SK-N-SH (cell line): ENCODE measurements around the gene RGL4. TPM values are rescaled to one million over a fixed set of nuclear protein-coding genes. Genes with fewer than 3 reads are reported as not detected.

Experiments used
- CTCF ChIA-PET: fragments of 300-600, 350-600 bp; formaldehyde crosslinking; extraction: SDS; loops from one replicate; lab custom pipeline; 2021; lab: Yijun Ruan, JAX
- POLR2A ChIA-PET: fragments of 350-600 bp; sonication (Branson Sonifier 250); formaldehyde crosslinking; extraction: SDS; loops from one replicate; lab custom pipeline; 2020; ENCODE audit warnings: antibody characterized with exemption, inconsistent platforms; lab: Yijun Ruan, JAX
- DNase-seq: peaks from one replicate; pipeline ENCODE4 v3.0.0; 2012
- H2AFZ ChIP-seq: fragments of 200-600 bp; sonication (generic); 2 replicates; pipeline ENCODE4 v1.8.1; 2016; ENCODE audit warnings: antibody characterized with exemption, mild to moderate bottlenecking, low read depth
- H3F3A ChIP-seq: fragments of 200-600 bp; sonication (generic); replicated peaks from 2 replicates; pipeline ENCODE3; 2016; ENCODE audit warnings: antibody characterized with exemption, mild to moderate bottlenecking; ENCODE audit not compliant: insufficient read depth
- H3K27ac ChIP-seq, 2 experiments: fragments of 200-500 bp in 1 of 2; fragments of 200-600 bp in 1 of 2; sonication (Bioruptor generic) in 1 of 2; sonication (generic), shearing (Covaris generic) in 1 of 2; 2 replicates each; pipeline versions ENCODE4 v1.5.1 to v1.6.1; 2014 to 2016; ENCODE audit warnings: low read depth in 2 of 2, inconsistent platforms in 1 of 2, low read length in 1 of 2, mild to moderate bottlenecking in 1 of 2, mixed read lengths in 1 of 2
- H3K27me3 ChIP-seq: fragments of 200-600 bp; sonication (generic), shearing (Covaris generic); 2 replicates; pipeline ENCODE4 v1.6.1; 2016; ENCODE audit warnings: mixed run types; ENCODE audit not compliant: insufficient read depth
- H3K36me3 ChIP-seq, 2 experiments: fragments of 200-500 bp in 1 of 2; fragments of 200-600 bp in 1 of 2; sonication (Bioruptor generic) in 1 of 2; sonication (generic) in 1 of 2; replicated peaks in 1 of 2; 2 replicates each; pipeline versions ENCODE3 to v1.5.1; 2014 to 2016; ENCODE audit warnings: low read length in 1 of 2, mild to moderate bottlenecking in 1 of 2; ENCODE audit not compliant: insufficient read depth in 2 of 2, control insufficient read depth in 1 of 2
- H3K4me1 ChIP-seq, 2 experiments: fragments of 200-500 bp in 1 of 2; fragments of 200-600 bp in 1 of 2; sonication (Bioruptor generic) in 1 of 2; sonication (generic), shearing (Covaris generic) in 1 of 2; 2 replicates each; pipeline versions ENCODE4 v1.5.1 to v1.6.1; 2014 to 2016; ENCODE audit warnings: low read depth in 1 of 2, low read length in 1 of 2, mixed run types in 1 of 2; ENCODE audit not compliant: insufficient read depth in 2 of 2, control insufficient read depth in 1 of 2
- H3K4me2 ChIP-seq: fragments of 200-600 bp; sonication (generic), shearing (Covaris generic); 2 replicates; pipeline ENCODE4 v1.6.1; 2017; ENCODE audit warnings: mixed run types
- H3K4me3 ChIP-seq, 2 experiments: fragments of 200-500 bp in 1 of 2; fragments of 200-600 bp in 1 of 2; sonication (Bioruptor generic) in 1 of 2; sonication (generic), shearing (Covaris generic) in 1 of 2; 2 replicates each; pipeline versions ENCODE4 v1.5.1 to v1.8.1; 2014 to 2016; ENCODE audit warnings: low read depth in 2 of 2, inconsistent platforms in 1 of 2, low read length in 1 of 2, mild to moderate bottlenecking in 1 of 2, mixed read lengths in 1 of 2, moderate library complexity in 1 of 2
- H3K79me2 ChIP-seq: fragments of 200-600 bp; sonication (generic); 2 replicates; pipeline ENCODE4 v1.8.1; 2017; ENCODE audit warnings: mild to moderate bottlenecking; ENCODE audit not compliant: insufficient read depth
- H3K9ac ChIP-seq: fragments of 200-600 bp; sonication (generic); 2 replicates; pipeline ENCODE4 v1.6.1; 2017; ENCODE audit warnings: mixed run types
- H3K9me2 ChIP-seq: fragments of 200-600 bp; sonication (generic); 2 replicates; pipeline ENCODE4 v1.6.1; 2017; ENCODE audit warnings: mixed run types
- H3K9me3 ChIP-seq: fragments of 200-600 bp; sonication (generic); 2 replicates; pipeline ENCODE4 v1.6.1; 2017; ENCODE audit warnings: mixed run types, mild to moderate bottlenecking, moderate library complexity
- H4K20me1 ChIP-seq: fragments of 200-600 bp; sonication (generic); 2 replicates; pipeline ENCODE4 v1.6.1; 2017; ENCODE audit warnings: mild to moderate bottlenecking, mixed run types; ENCODE audit not compliant: insufficient read depth
- CHD2 ChIP-seq: fragments of 150-350 bp; IDR thresholded peaks from 2 replicates; pipeline ENCODE4 v1.6.1; 2018; ENCODE audit warnings: low read length; ENCODE audit not compliant: partially characterized antibody
- ELF1 ChIP-seq: IDR thresholded peaks from 2 replicates; pipeline ENCODE4 v1.4.0; 2012
- EP300 ChIP-seq, 2 experiments: IDR thresholded peaks; 2 replicates each; pipeline versions ENCODE4 v1.4.0 to v1.6.1; 2012; ENCODE audit warnings: borderline replicate concordance in 1 of 2, low read depth in 1 of 2, low read length in 1 of 2
- FOXJ3 ChIP-seq: sonication (generic); formaldehyde crosslinking; IDR thresholded peaks from 2 replicates; pipeline ENCODE4 v1.5.1; 2020; ENCODE audit warnings: mild to moderate bottlenecking, missing genetic modification reagents
- GATA2 ChIP-seq: sonication (generic); formaldehyde crosslinking; IDR thresholded peaks from 2 replicates; pipeline ENCODE4 v1.5.0; 2020; ENCODE audit warnings: mild to moderate bottlenecking, missing genetic modification reagents
- NFIC ChIP-seq: IDR thresholded peaks from 2 replicates; pipeline ENCODE4 v1.4.0; 2012; ENCODE audit warnings: borderline replicate concordance
- NRF1 ChIP-seq: IDR thresholded peaks from 2 replicates; pipeline ENCODE4 v1.6.1; 2012; ENCODE audit warnings: low read depth, mild to moderate bottlenecking, low read length
- RFX5 ChIP-seq: IDR thresholded peaks from 2 replicates; pipeline ENCODE4 v1.6.1; 2012; ENCODE audit warnings: mild to moderate bottlenecking, improper control_type of control experiment, low read length
- RXRA ChIP-seq: IDR thresholded peaks from 2 replicates; pipeline ENCODE4 v1.4.0; 2012; ENCODE audit warnings: low read depth, mild to moderate bottlenecking, borderline replicate concordance
- SIN3A ChIP-seq: IDR thresholded peaks from 2 replicates; pipeline ENCODE4 v1.6.1; 2012; ENCODE audit warnings: low read depth, mild to moderate bottlenecking, low read length, moderate library complexity, borderline replicate concordance
- SMC3 ChIP-seq: IDR thresholded peaks from 2 replicates; pipeline ENCODE4 v1.6.1; 2012; ENCODE audit warnings: low read depth, low read length, improper control_type of control experiment
- TAF1 ChIP-seq: IDR thresholded peaks from 2 replicates; pipeline ENCODE4 v1.6.1; 2012; ENCODE audit warnings: low read depth, mild to moderate bottlenecking, low read length, moderate library complexity, borderline replicate concordance
- TCF12 ChIP-seq: IDR thresholded peaks from 2 replicates; pipeline ENCODE4 v1.4.0; 2012
- TEAD4 ChIP-seq: IDR thresholded peaks from 2 replicates; pipeline ENCODE4 v1.4.0; 2012; ENCODE audit warnings: mild to moderate bottlenecking, borderline replicate concordance; ENCODE audit not compliant: insufficient read depth
- YY1 ChIP-seq: IDR thresholded peaks from 2 replicates; pipeline ENCODE4 v1.4.0; 2012; ENCODE audit warnings: low read depth, mild to moderate bottlenecking
- WGBS: methylation state at CpG from one replicate; pipeline ENCODE4 v1.1.6; 2017; ENCODE audit warnings: low lambda C conversion rate; 5-methylcytosine and 5-hydroxymethylcytosine counted together
- polyA plus RNA-seq, 3 experiments: library from polyadenylated mRNA; depleted of rRNA; stranded (reverse); fragments of >200 nt; gene quantifications; 2 replicates each; pipeline ENCODE4 v1.2.3, GENCODE V29; 2012
- TF ChIP-seq, protein P1 (sequence below): IDR thresholded peaks from 2 replicates; pipeline ENCODE4 v1.4.0; 2012; ENCODE audit warnings: low read depth
- TF ChIP-seq, protein P2 (sequence below): IDR thresholded peaks from 2 replicates; pipeline ENCODE4 v1.4.0; 2012; ENCODE audit warnings: low read depth, borderline replicate concordance
- TF ChIP-seq, protein P3 (sequence below): IDR thresholded peaks from 2 replicates; pipeline ENCODE4; 2012

Gene RGL4
- polyA plus RNA-seq, 1 of the 3 experiments (the other 2 are of a cell fraction): not detected

DNA sequence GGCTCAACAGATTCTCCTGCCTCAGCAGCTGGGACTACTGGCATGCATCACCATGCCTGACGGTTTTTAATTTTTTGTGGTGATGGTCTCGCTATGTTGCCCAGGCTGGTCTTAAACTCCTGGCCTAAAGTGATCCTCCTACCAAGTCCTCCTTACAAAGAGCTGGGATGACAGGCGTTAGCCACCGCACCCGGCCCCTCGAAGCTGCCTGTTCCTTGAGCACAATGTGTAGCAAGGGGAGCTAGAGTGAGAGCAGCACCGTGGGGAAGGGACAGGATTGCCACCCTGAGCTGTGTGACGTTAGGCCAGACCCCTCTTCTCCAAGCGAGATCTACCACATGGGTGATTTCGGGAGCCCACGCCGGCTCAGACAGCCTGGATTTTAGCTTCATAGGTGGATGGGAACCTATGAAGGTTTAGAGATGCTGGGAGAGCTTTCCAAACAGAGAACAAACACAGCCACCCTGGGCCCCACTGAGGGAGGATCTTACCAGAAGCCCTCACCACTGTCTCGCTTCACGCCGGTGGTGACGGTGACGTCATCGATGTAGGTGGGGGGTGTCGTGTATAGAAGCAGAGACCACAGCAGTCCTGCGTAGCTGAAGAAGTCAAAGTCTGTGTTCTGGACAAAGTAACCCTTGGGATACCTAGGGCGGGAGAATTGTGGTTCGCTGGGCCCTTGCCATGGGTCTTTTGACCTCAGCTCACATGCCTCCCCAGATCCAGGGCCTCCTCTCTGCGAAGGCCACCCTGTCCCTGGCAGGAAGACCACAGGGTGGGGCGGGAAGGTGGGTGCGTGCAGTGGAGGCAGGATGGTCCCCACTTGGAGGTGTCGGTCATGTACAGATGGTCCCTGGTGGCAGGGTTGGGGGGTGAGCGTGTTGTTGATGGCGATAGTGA lies 23.1 kb downstream of the RGL4 start:
- ChIA-PET POLR2A (interaction anchor here (0.7 kb wide), 1 partner anchor 16 kb away, joined by 4 read pairs; no protein-coding TSS in a partner anchor), CTCF (interaction anchor here (1.5 kb wide), 1 partner anchor 136 kb away, joined by 6 read pairs; no protein-coding TSS in a partner anchor)

DNA sequence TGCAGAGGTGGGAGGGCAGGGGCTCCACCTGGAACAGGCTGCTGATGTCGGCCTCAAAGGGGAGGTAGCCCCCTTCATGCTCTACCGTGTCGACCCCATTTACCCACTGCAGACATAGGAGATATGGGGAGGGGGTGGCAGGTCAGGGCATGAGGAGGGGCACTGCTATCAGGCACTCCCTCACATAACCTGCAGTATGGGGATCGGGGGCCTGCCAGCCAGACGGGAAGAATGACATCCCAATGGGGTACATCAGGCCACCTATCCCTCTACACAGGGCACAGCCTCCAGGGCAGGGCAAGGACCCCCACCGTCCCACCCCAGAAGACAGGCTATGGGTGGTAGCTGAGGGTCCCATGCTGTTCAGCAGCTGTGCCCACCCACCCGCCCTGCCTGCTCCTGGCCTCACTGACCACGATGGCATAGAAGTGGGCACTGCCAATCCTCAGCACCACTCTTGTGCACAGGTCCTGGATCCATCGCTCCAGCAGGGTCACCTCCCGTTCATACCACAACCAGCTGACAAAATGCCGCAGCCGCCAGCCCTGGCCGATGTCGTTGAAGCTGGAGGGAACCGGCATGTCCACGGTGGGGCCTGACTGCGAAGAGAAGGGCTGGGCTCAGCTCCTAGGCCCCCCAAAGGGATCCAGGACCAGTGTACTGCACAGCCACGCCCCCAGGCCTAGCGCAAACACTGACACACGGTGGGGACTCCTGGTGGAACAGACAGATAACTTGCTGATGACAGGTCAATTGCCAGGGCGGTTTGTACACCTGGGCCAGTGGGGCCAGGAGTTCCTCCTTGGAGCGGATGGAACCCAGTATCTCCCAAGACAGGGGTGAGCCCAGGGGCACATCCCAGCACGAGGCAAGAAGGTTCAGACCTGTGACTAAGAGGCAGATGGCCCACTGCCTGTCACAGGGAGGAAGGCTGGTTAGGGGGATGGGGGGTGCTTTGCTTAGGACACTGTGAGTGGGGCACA lies 24.1 kb downstream of the RGL4 start:
- Histone ChIP-seq H3K4me2 (no peak overlapping the region), H3K27ac (no peak overlapping the region), H3K79me2 (peaks cover 17% of the 10 kb centered on the region), H2AFZ (no peak overlapping the region), H3K4me3 (no peak overlapping the region), H3K9me3 (no peaks in the 10 kb centered on the region), H4K20me1 (no peaks in the 10 kb centered on the region), H3F3A (no peaks in the 10 kb centered on the region), H3K9ac (no peak overlapping the region), H3K9me2 (no peaks in the 10 kb centered on the region), H3K4me1 (peaks cover 0 to 6% of the 10 kb centered on the region in 2 experiments; a peak in 1 of 4 replicates), H3K27me3 (no peaks in the 10 kb centered on the region), H3K36me3 (peaks cover 15 to 17% of the 10 kb centered on the region in 2 experiments)
- no peak for DNase-seq
- ChIA-PET CTCF (no interaction called here), POLR2A (no interaction called here)
- 95% methylated on average over 7 of the region's 23 CpGs for WGBS
- TF ChIP-seq SIN3A (no peak), CHD2 (no peak), GATA2 (CRISPR knock-in tag) (no peak), NFIC (no peak), YY1 (no peak), SMC3 (no peak), TAF1 (no peak), FOXJ3 (CRISPR knock-in tag) (no peak), NRF1 (no peak), TCF12 (no peak), EP300 (IDR thresholded peaks at IDR 0.05; ENCODE audit: borderline replicate concordance in 1 of 2, low read depth in 1 of 2, low read length in 1 of 2) (no peak), TEAD4 (no peak)
- TF ChIP-seq, protein P1, sequence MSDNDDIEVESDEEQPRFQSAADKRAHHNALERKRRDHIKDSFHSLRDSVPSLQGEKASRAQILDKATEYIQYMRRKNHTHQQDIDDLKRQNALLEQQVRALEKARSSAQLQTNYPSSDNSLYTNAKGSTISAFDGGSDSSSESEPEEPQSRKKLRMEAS: no peak
- TF ChIP-seq, protein P2, sequence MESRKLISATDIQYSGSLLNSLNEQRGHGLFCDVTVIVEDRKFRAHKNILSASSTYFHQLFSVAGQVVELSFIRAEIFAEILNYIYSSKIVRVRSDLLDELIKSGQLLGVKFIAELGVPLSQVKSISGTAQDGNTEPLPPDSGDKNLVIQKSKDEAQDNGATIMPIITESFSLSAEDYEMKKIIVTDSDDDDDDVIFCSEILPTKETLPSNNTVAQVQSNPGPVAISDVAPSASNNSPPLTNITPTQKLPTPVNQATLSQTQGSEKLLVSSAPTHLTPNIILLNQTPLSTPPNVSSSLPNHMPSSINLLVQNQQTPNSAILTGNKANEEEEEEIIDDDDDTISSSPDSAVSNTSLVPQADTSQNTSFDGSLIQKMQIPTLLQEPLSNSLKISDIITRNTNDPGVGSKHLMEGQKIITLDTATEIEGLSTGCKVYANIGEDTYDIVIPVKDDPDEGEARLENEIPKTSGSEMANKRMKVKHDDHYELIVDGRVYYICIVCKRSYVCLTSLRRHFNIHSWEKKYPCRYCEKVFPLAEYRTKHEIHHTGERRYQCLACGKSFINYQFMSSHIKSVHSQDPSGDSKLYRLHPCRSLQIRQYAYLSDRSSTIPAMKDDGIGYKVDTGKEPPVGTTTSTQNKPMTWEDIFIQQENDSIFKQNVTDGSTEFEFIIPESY: no peak

More for the DNA sequence above, 23.1 kb downstream of the RGL4 start:
- Histone ChIP-seq H3K4me1 (peaks cover 0 to 6% of the 10 kb centered on the region in 2 experiments; a peak in 1 of 4 replicates), H3K27me3 (no peaks in the 10 kb centered on the region), H3K4me2 (no peak overlapping the region), H3K9me3 (no peaks in the 10 kb centered on the region), H3K36me3 (peaks cover 15 to 26% of the 10 kb centered on the region in 2 experiments), H3K9me2 (no peaks in the 10 kb centered on the region), H4K20me1 (no peaks in the 10 kb centered on the region), H3K4me3 (no peak overlapping the region), H2AFZ (no peak overlapping the region), H3K9ac (no peak overlapping the region), H3K79me2 (peaks cover 17% of the 10 kb centered on the region), H3K27ac (no peak overlapping the region), H3F3A (no peaks in the 10 kb centered on the region)
- WGBS: 95% methylated on average over 26 of the region's 28 CpGs
- DNase-seq: no peak
- TF ChIP-seq NRF1: no peak
- no peak for TF ChIP-seq FOXJ3 (CRISPR knock-in tag)
- no peak for TF ChIP-seq RFX5
- TF ChIP-seq TCF12: no peak
- TF ChIP-seq ELF1: no peak
- TF ChIP-seq, protein P3, sequence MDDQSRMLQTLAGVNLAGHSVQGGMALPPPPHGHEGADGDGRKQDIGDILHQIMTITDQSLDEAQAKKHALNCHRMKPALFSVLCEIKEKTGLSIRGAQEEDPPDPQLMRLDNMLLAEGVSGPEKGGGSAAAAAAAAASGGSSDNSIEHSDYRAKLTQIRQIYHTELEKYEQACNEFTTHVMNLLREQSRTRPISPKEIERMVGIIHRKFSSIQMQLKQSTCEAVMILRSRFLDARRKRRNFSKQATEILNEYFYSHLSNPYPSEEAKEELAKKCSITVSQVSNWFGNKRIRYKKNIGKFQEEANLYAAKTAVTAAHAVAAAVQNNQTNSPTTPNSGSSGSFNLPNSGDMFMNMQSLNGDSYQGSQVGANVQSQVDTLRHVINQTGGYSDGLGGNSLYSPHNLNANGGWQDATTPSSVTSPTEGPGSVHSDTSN: no peak
- no peak for TF ChIP-seq RXRA
